H9 (cell line): ENCODE measurements around the gene RBMS3. TPM values are rescaled to one million over a fixed set of nuclear protein-coding genes. Genes with fewer than 3 reads are reported as not detected.

Experiments used
- DNase-seq: peaks from one replicate; pipeline ENCODE4 v3.0.0-alpha.2; 2017
- H2AFZ ChIP-seq: one replicate; pipeline ENCODE4 v1.6.1; 2013; ENCODE audit warnings: mild to moderate bottlenecking, low read length, control low read depth, moderate library complexity
- H2AK5ac ChIP-seq: 2 replicates; pipeline ENCODE4 v1.6.1; 2013; ENCODE audit warnings: low read length, control low read depth, mixed read lengths; ENCODE audit not compliant: insufficient read length
- H2BK120ac ChIP-seq: one replicate; pipeline ENCODE4 v1.6.1; 2013; ENCODE audit warnings: low read depth, mild to moderate bottlenecking, low read length, control low read depth, inconsistent platforms; ENCODE audit not compliant: poor library complexity, severe bottlenecking
- H2BK12ac ChIP-seq: 2 replicates; pipeline ENCODE4 v1.6.1; 2013; ENCODE audit warnings: low read length, control low read depth, mixed read lengths, low read depth; ENCODE audit not compliant: insufficient read length
- H2BK15ac ChIP-seq: 2 replicates; pipeline ENCODE4 v1.6.1; 2013; ENCODE audit warnings: low read depth, low read length, control low read depth
- H2BK20ac ChIP-seq: one replicate; pipeline ENCODE4 v1.6.1; 2013; ENCODE audit warnings: low read depth, mild to moderate bottlenecking, low read length, control low read depth, inconsistent platforms; ENCODE audit not compliant: poor library complexity, severe bottlenecking
- H2BK5ac ChIP-seq: 2 replicates; pipeline ENCODE4 v1.6.1; 2013; ENCODE audit warnings: low read length, control low read depth, mixed read lengths; ENCODE audit not compliant: insufficient read length
- H3K14ac ChIP-seq: 2 replicates; pipeline ENCODE4 v1.6.1; 2013; ENCODE audit warnings: low read length, control low read depth; ENCODE audit not compliant: insufficient read depth
- H3K18ac ChIP-seq: 2 replicates; pipeline ENCODE4 v1.6.1; 2013; ENCODE audit warnings: low read depth, mild to moderate bottlenecking, mixed read lengths, low read length, control low read depth; ENCODE audit not compliant: insufficient read length
- H3K23ac ChIP-seq: 2 replicates; pipeline ENCODE4 v1.6.1; 2013; ENCODE audit warnings: low read length, control low read depth, mixed read lengths, low read depth; ENCODE audit not compliant: insufficient read length
- H3K23me2 ChIP-seq: 2 replicates; pipeline ENCODE4 v1.6.1; 2013; ENCODE audit warnings: low read depth, mild to moderate bottlenecking, mixed read lengths, low read length, control low read depth; ENCODE audit not compliant: insufficient read length, poor library complexity, severe bottlenecking
- H3K27ac ChIP-seq: 2 replicates; pipeline ENCODE4 v1.5.1; 2013; ENCODE audit warnings: low read length, control low read depth, mixed read lengths, low read depth; ENCODE audit not compliant: insufficient read length
- H3K27me3 ChIP-seq: 2 replicates; pipeline ENCODE4 v1.6.1; 2013; ENCODE audit warnings: low read length, control low read depth, inconsistent platforms; ENCODE audit not compliant: insufficient read depth
- H3K4ac ChIP-seq: 2 replicates; pipeline ENCODE4 v1.6.1; 2013; ENCODE audit warnings: low read depth, mild to moderate bottlenecking, control low read depth, inconsistent platforms, low read length, moderate library complexity
- H3K4me1 ChIP-seq: 2 replicates; pipeline ENCODE4 v1.6.1; 2013; ENCODE audit warnings: low read length, control low read depth, inconsistent platforms; ENCODE audit not compliant: insufficient read depth
- H3K4me2 ChIP-seq: 2 replicates; pipeline ENCODE4 v1.6.1; 2013; ENCODE audit warnings: low read length, control low read depth, mixed read lengths; ENCODE audit not compliant: insufficient read length, insufficient read depth
- H3K56ac ChIP-seq: 2 replicates; pipeline ENCODE4 v1.6.1; 2013; ENCODE audit warnings: low read depth, mild to moderate bottlenecking, mixed read lengths, low read length, control low read depth; ENCODE audit not compliant: insufficient read length
- H3K79me1 ChIP-seq: 2 replicates; pipeline ENCODE4 v1.6.1; 2013; ENCODE audit warnings: low read depth, mild to moderate bottlenecking, moderate library complexity, low read length, control low read depth, inconsistent platforms; ENCODE audit not compliant: insufficient read depth, poor library complexity, severe bottlenecking
- H3K79me2 ChIP-seq: 2 replicates; pipeline ENCODE4 v1.6.1; 2013; ENCODE audit warnings: low read length, control low read depth, inconsistent platforms; ENCODE audit not compliant: insufficient read depth
- H3K9ac ChIP-seq: 2 replicates; pipeline ENCODE4 v1.6.1; 2013; ENCODE audit warnings: low read length, control low read depth, mixed read lengths; ENCODE audit not compliant: insufficient read length; ENCODE audit errors: extremely low read depth
- H3K9me3 ChIP-seq: one replicate; pipeline ENCODE4 v1.6.1; 2013; ENCODE audit warnings: low read depth, low read length, inconsistent platforms; ENCODE audit not compliant: control insufficient read depth
- H3T11ph ChIP-seq: one replicate; pipeline ENCODE4 v1.6.1; 2013; ENCODE audit warnings: mild to moderate bottlenecking, low read length, control low read depth, inconsistent platforms
- H4K20me1 ChIP-seq: one replicate; pipeline ENCODE4 v1.6.1; 2013; ENCODE audit not compliant: control insufficient read depth, insufficient read length, insufficient read depth
- H4K5ac ChIP-seq: 2 replicates; pipeline ENCODE4 v1.6.1; 2013; ENCODE audit warnings: low read depth, mild to moderate bottlenecking, mixed read lengths, low read length, control low read depth; ENCODE audit not compliant: insufficient read length
- H4K8ac ChIP-seq: replicated peaks from 2 replicates; pipeline ENCODE4 v1.6.1; 2013; ENCODE audit warnings: low read length, control low read depth, mixed read lengths, low read depth; ENCODE audit not compliant: insufficient read length
- H4K91ac ChIP-seq: 2 replicates; pipeline ENCODE4 v1.6.1; 2013; ENCODE audit warnings: low read depth, mild to moderate bottlenecking, moderate library complexity, mixed read lengths, low read length, control low read depth; ENCODE audit not compliant: insufficient read length
- H3K27ac Mint-ChIP-seq, 3 experiments: 2 replicates in 2 of 3; 3 replicates in 1 of 3; pipeline ENCODE4 v1.8.0; 2020 to 2021; ENCODE audit warnings: mixed read lengths in 3 of 3, mild to moderate bottlenecking in 1 of 3, moderate library complexity in 1 of 3
- H3K27me3 Mint-ChIP-seq: 2 replicates; pipeline ENCODE4 v1.8.0; 2021; ENCODE audit warnings: low read depth, mild to moderate bottlenecking, moderate library complexity, mixed read lengths
- H3K36me3 Mint-ChIP-seq, 3 experiments: 2 replicates in 2 of 3; 3 replicates in 1 of 3; pipeline ENCODE4 v1.8.0; 2020 to 2021; ENCODE audit warnings: low read depth in 3 of 3, mixed read lengths in 3 of 3; ENCODE audit not compliant: insufficient read depth in 1 of 3
- H3K4me1 Mint-ChIP-seq, 2 experiments: 2 replicates each; pipeline ENCODE4 v1.8.0; 2020; ENCODE audit warnings: mixed read lengths in 2 of 2
- H3K4me3 Mint-ChIP-seq, 2 experiments: 2 replicates in 1 of 2; 3 replicates in 1 of 2; pipeline ENCODE4 v1.8.0; 2020 to 2021; ENCODE audit warnings: mild to moderate bottlenecking in 2 of 2, mixed read lengths in 2 of 2, moderate library complexity in 1 of 2
- H3K9me3 Mint-ChIP-seq, 2 experiments: 2 replicates in 1 of 2; 3 replicates in 1 of 2; pipeline ENCODE4 v1.8.0; 2020; ENCODE audit warnings: mild to moderate bottlenecking in 2 of 2, mixed read lengths in 2 of 2, moderate library complexity in 1 of 2
- WGBS: extraction: QIAGEN DNeasy Blood & Tissue Kit; methylation state at CpG from one replicate; pipeline ENCODE4 v1.1.7; 2013; ENCODE audit warnings: missing lambda C conversion rate, low lambda C conversion rate, mixed read lengths; ENCODE audit not compliant: insufficient read length; ENCODE audit errors: extremely low coverage; 5-methylcytosine and 5-hydroxymethylcytosine counted together
- total RNA-seq: library from RNA; stranded (reverse); gene quantifications from 2 replicates; pipeline ENCODE4 v1.2.1, GENCODE V29; 2021
- TF ChIP-seq, protein P1 (sequence below): fragments of 200-600 bp; sonication (generic); conservative IDR thresholded peaks from 3 replicates; pipeline ENCODE4 v1.8.0; 2021; ENCODE audit warnings: antibody characterized with exemption, mild to moderate bottlenecking

RBMS3 gene
- total RNA-seq, 1 experiment from 2014 or later: 8.1 TPM

- Histone ChIP-seq H4K20me1 (no peaks in the 10 kb centered on the region), H3K27me3 (no peaks in the 10 kb centered on the region), H3K27ac (no peak overlapping the region), H3K4me1 (no peaks in the 10 kb centered on the region; the same call in 1 of the 2 replicates), H2AFZ (no peak overlapping the region), H3T11ph (no peak overlapping the region), H2BK15ac (no peak overlapping the region), H3K79me1 (no peaks in the 10 kb centered on the region), H2BK20ac (no peak overlapping the region), H3K9ac (no peak overlapping the region), H3K4me2 (no peak overlapping the region), H4K5ac (no peak overlapping the region), H2BK120ac (no peak overlapping the region), H3K56ac (no peak overlapping the region), H2BK5ac (no peak overlapping the region), H3K23ac (no peak overlapping the region), H2AK5ac (no peak overlapping the region), H3K9me3 (no peaks in the 10 kb centered on the region), H3K79me2 (no peaks in the 10 kb centered on the region), H3K18ac (no peak overlapping the region), H3K14ac (no peak overlapping the region), H4K8ac (no peak overlapping the region), H3K23me2 (no peaks in the 10 kb centered on the region), H2BK12ac (no peak overlapping the region), H3K4ac (no peak overlapping the region), H4K91ac (no peak overlapping the region)
- peaks cover 14 to 39% of the 10 kb centered on the region in 2 experiments for H3K4me1 Mint-ChIP-seq
- TF ChIP-seq, protein P1, sequence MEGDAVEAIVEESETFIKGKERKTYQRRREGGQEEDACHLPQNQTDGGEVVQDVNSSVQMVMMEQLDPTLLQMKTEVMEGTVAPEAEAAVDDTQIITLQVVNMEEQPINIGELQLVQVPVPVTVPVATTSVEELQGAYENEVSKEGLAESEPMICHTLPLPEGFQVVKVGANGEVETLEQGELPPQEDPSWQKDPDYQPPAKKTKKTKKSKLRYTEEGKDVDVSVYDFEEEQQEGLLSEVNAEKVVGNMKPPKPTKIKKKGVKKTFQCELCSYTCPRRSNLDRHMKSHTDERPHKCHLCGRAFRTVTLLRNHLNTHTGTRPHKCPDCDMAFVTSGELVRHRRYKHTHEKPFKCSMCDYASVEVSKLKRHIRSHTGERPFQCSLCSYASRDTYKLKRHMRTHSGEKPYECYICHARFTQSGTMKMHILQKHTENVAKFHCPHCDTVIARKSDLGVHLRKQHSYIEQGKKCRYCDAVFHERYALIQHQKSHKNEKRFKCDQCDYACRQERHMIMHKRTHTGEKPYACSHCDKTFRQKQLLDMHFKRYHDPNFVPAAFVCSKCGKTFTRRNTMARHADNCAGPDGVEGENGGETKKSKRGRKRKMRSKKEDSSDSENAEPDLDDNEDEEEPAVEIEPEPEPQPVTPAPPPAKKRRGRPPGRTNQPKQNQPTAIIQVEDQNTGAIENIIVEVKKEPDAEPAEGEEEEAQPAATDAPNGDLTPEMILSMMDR: no peak
- no peak overlapping the region for H3K4me3 Mint-ChIP-seq
- no peaks in the 10 kb centered on the region for H3K9me3 Mint-ChIP-seq
- no CpG with 5 or more reads among the region's 4 CpGs for WGBS
- H3K27ac Mint-ChIP-seq: peak overlapping the region; percentile 67 to 92 (median 73); a peak in 4 of 7 replicates
- H3K36me3 Mint-ChIP-seq: no peaks in the 10 kb centered on the region
- H3K27me3 Mint-ChIP-seq: no peaks in the 10 kb centered on the region
- DNase-seq: no peak
These were observed 55.1 kb downstream of the RBMS3 start for GRCh38 chr3:29335943-29336342.
